HepG2 (cell line): ENCODE results near the gene HRG. TPM values are rescaled to one million over a fixed set of nuclear protein-coding genes. Genes with fewer than 3 reads are reported as not detected.

Experiments
- GATAD2A ChIP-seq: IDR thresholded peaks from 2 replicates; pipeline ENCODE4 v1.6.1; 2016
- HNF1B ChIP-seq: sonication (generic); formaldehyde crosslinking; IDR thresholded peaks from 2 replicates; pipeline ENCODE4 v1.5.1; 2020; ENCODE audit warnings: mild to moderate bottlenecking, moderate library complexity, missing genetic modification reagents
- MAX ChIP-seq: IDR thresholded peaks from 2 replicates; pipeline ENCODE4 v1.6.1; 2012; ENCODE audit warnings: inconsistent platforms
- NFIC ChIP-seq: IDR thresholded peaks from 2 replicates; pipeline ENCODE4 v1.6.1; 2012; ENCODE audit warnings: mild to moderate bottlenecking, low read length, inconsistent platforms
- RBAK ChIP-seq: sonication (generic); formaldehyde crosslinking; IDR thresholded peaks from 2 replicates; pipeline ENCODE4 v1.5.1; 2020; ENCODE audit warnings: mild to moderate bottlenecking, missing genetic modification reagents
- SALL2 ChIP-seq: sonication (generic); formaldehyde crosslinking; IDR thresholded peaks from 2 replicates; pipeline ENCODE4 v1.8.1; 2023; ENCODE audit warnings: mild to moderate bottlenecking, missing genetic modification reagents, inconsistent platforms
- ZBTB14 ChIP-seq: sonication (generic); formaldehyde crosslinking; IDR thresholded peaks from 2 replicates; pipeline ENCODE4 v1.4.0; 2020; ENCODE audit warnings: missing genetic modification reagents
- ZBTB2 ChIP-seq: sonication (generic); formaldehyde crosslinking; IDR thresholded peaks from 2 replicates; pipeline ENCODE4 v1.8.0; 2022; ENCODE audit warnings: low read depth, missing genetic modification reagents
- ZNF142 ChIP-seq: sonication (generic); formaldehyde crosslinking; IDR thresholded peaks from 2 replicates; pipeline ENCODE4 v1.4.0; 2020; ENCODE audit warnings: missing genetic modification reagents
- ZNF362 ChIP-seq: sonication (generic); formaldehyde crosslinking; IDR thresholded peaks from 2 replicates; pipeline ENCODE4 v1.4.0; 2020; ENCODE audit warnings: missing genetic modification reagents, mild to moderate bottlenecking, borderline replicate concordance
- ZNF644 ChIP-seq: IDR thresholded peaks from 2 replicates; pipeline ENCODE4 v1.6.1; 2016; ENCODE audit warnings: low read depth
- ZNF691 ChIP-seq: sonication (generic); formaldehyde crosslinking; IDR thresholded peaks from 2 replicates; pipeline ENCODE4 v1.4.0; 2020; ENCODE audit warnings: missing genetic modification reagents, low read depth, mild to moderate bottlenecking, borderline replicate concordance
- ZUFSP ChIP-seq: sonication (generic); formaldehyde crosslinking; IDR thresholded peaks from 2 replicates; pipeline ENCODE4 v1.9.0; 2021; ENCODE audit warnings: missing genetic modification reagents, mild to moderate bottlenecking, borderline replicate concordance
- polyA plus RNA-seq, 8 experiments: library from polyadenylated mRNA; depleted of rRNA in 3 of 8; stranded (reverse) in 7 of 8; unstranded in 1 of 8; fragments of >200 nt; fragmentation: Illumina TruSeq in 4 of 8; extraction: Trizol in 4 of 8; gene quantifications; 2 replicates each; pipeline versions ENCODE4 v1.2.1 to v1.2.3, GENCODE V29; 2011 to 2016; ENCODE audit warnings: low read depth in 4 of 8, missing spikeins in 1 of 8, mixed read lengths in 1 of 8; ENCODE audit not compliant: insufficient read depth in 1 of 8
- total RNA-seq, 5 experiments: library from RNA; depleted of rRNA; stranded (reverse); fragments of >200 nt; fragmentation: Illumina TruSeq; extraction: Trizol; gene quantifications; 2 replicates each; pipeline ENCODE4 v1.2.3, GENCODE V29; 2016; ENCODE audit warnings: low read depth in 1 of 5

HRG gene
- total and polyA plus RNA-seq, 2 of the 13 experiments (the other 11 are each of a cell fraction or from before 2014, with no cell fraction given) = 0.09 to 0.11 TPM

- no peak for TF ChIP-seq ZBTB2 (CRISPR knock-in tag)
- no peak; the same call in 1 of the 2 replicates for TF ChIP-seq ZNF142 (CRISPR knock-in tag)
- TF ChIP-seq SALL2 (CRISPR knock-in tag) = no peak
- no peak for TF ChIP-seq MAX
- TF ChIP-seq ZUFSP = no peak
- no peak for TF ChIP-seq RBAK
- TF ChIP-seq NFIC = no peak
- no peak for TF ChIP-seq ZNF644 (CRISPR knock-in tag)
- TF ChIP-seq HNF1B (CRISPR knock-in tag) = peak; percentile 70
- TF ChIP-seq ZNF691 (CRISPR knock-in tag) = no peak
- peak; percentile 53; the same call in 1 of the 2 replicates for TF ChIP-seq ZNF362 (CRISPR knock-in tag)
- no peak for TF ChIP-seq ZBTB14 (CRISPR knock-in tag)
- TF ChIP-seq GATAD2A (CRISPR knock-in tag) = no peak
Measured at GRCh38 chr3:186617036-186617946, 48.5 kb upstream of the HRG start (continued).
